H9 (cell line): ENCODE data around the gene SLPI. TPM values are rescaled to one million over a fixed set of nuclear protein-coding genes. Genes with fewer than 3 reads are reported as not detected.

Experiments used
- DNase-seq: peaks from one replicate; pipeline ENCODE4 v3.0.0-alpha.2; 2017
- H2AFZ ChIP-seq: one replicate; pipeline ENCODE4 v1.6.1; 2013; ENCODE audit warnings: mild to moderate bottlenecking, low read length, control low read depth, moderate library complexity
- H2AK5ac ChIP-seq: 2 replicates; pipeline ENCODE4 v1.6.1; 2013; ENCODE audit warnings: low read length, control low read depth, mixed read lengths; ENCODE audit not compliant: insufficient read length
- H2BK120ac ChIP-seq: one replicate; pipeline ENCODE4 v1.6.1; 2013; ENCODE audit warnings: low read depth, mild to moderate bottlenecking, low read length, control low read depth, inconsistent platforms; ENCODE audit not compliant: poor library complexity, severe bottlenecking
- H2BK12ac ChIP-seq: 2 replicates; pipeline ENCODE4 v1.6.1; 2013; ENCODE audit warnings: low read length, control low read depth, mixed read lengths, low read depth; ENCODE audit not compliant: insufficient read length
- H2BK15ac ChIP-seq: 2 replicates; pipeline ENCODE4 v1.6.1; 2013; ENCODE audit warnings: low read depth, low read length, control low read depth
- H2BK20ac ChIP-seq: one replicate; pipeline ENCODE4 v1.6.1; 2013; ENCODE audit warnings: low read depth, mild to moderate bottlenecking, low read length, control low read depth, inconsistent platforms; ENCODE audit not compliant: poor library complexity, severe bottlenecking
- H2BK5ac ChIP-seq: 2 replicates; pipeline ENCODE4 v1.6.1; 2013; ENCODE audit warnings: low read length, control low read depth, mixed read lengths; ENCODE audit not compliant: insufficient read length
- H3K14ac ChIP-seq: 2 replicates; pipeline ENCODE4 v1.6.1; 2013; ENCODE audit warnings: low read length, control low read depth; ENCODE audit not compliant: insufficient read depth
- H3K18ac ChIP-seq: 2 replicates; pipeline ENCODE4 v1.6.1; 2013; ENCODE audit warnings: low read depth, mild to moderate bottlenecking, mixed read lengths, low read length, control low read depth; ENCODE audit not compliant: insufficient read length
- H3K23ac ChIP-seq: 2 replicates; pipeline ENCODE4 v1.6.1; 2013; ENCODE audit warnings: low read length, control low read depth, mixed read lengths, low read depth; ENCODE audit not compliant: insufficient read length
- H3K23me2 ChIP-seq: 2 replicates; pipeline ENCODE4 v1.6.1; 2013; ENCODE audit warnings: low read depth, mild to moderate bottlenecking, mixed read lengths, low read length, control low read depth; ENCODE audit not compliant: insufficient read length, poor library complexity, severe bottlenecking
- H3K27ac ChIP-seq: 2 replicates; pipeline ENCODE4 v1.5.1; 2013; ENCODE audit warnings: low read length, control low read depth, mixed read lengths, low read depth; ENCODE audit not compliant: insufficient read length
- H3K27me3 ChIP-seq: 2 replicates; pipeline ENCODE4 v1.6.1; 2013; ENCODE audit warnings: low read length, control low read depth, inconsistent platforms; ENCODE audit not compliant: insufficient read depth
- H3K4ac ChIP-seq: 2 replicates; pipeline ENCODE4 v1.6.1; 2013; ENCODE audit warnings: low read depth, mild to moderate bottlenecking, control low read depth, inconsistent platforms, low read length, moderate library complexity
- H3K4me1 ChIP-seq: 2 replicates; pipeline ENCODE4 v1.6.1; 2013; ENCODE audit warnings: low read length, control low read depth, inconsistent platforms; ENCODE audit not compliant: insufficient read depth
- H3K4me2 ChIP-seq: 2 replicates; pipeline ENCODE4 v1.6.1; 2013; ENCODE audit warnings: low read length, control low read depth, mixed read lengths; ENCODE audit not compliant: insufficient read length, insufficient read depth
- H3K56ac ChIP-seq: 2 replicates; pipeline ENCODE4 v1.6.1; 2013; ENCODE audit warnings: low read depth, mild to moderate bottlenecking, mixed read lengths, low read length, control low read depth; ENCODE audit not compliant: insufficient read length
- H3K79me1 ChIP-seq: 2 replicates; pipeline ENCODE4 v1.6.1; 2013; ENCODE audit warnings: low read depth, mild to moderate bottlenecking, moderate library complexity, low read length, control low read depth, inconsistent platforms; ENCODE audit not compliant: insufficient read depth, poor library complexity, severe bottlenecking
- H3K79me2 ChIP-seq: 2 replicates; pipeline ENCODE4 v1.6.1; 2013; ENCODE audit warnings: low read length, control low read depth, inconsistent platforms; ENCODE audit not compliant: insufficient read depth
- H3K9ac ChIP-seq: 2 replicates; pipeline ENCODE4 v1.6.1; 2013; ENCODE audit warnings: low read length, control low read depth, mixed read lengths; ENCODE audit not compliant: insufficient read length; ENCODE audit errors: extremely low read depth
- H3K9me3 ChIP-seq: one replicate; pipeline ENCODE4 v1.6.1; 2013; ENCODE audit warnings: low read depth, low read length, inconsistent platforms; ENCODE audit not compliant: control insufficient read depth
- H3T11ph ChIP-seq: one replicate; pipeline ENCODE4 v1.6.1; 2013; ENCODE audit warnings: mild to moderate bottlenecking, low read length, control low read depth, inconsistent platforms
- H4K20me1 ChIP-seq: one replicate; pipeline ENCODE4 v1.6.1; 2013; ENCODE audit not compliant: control insufficient read depth, insufficient read length, insufficient read depth
- H4K5ac ChIP-seq: 2 replicates; pipeline ENCODE4 v1.6.1; 2013; ENCODE audit warnings: low read depth, mild to moderate bottlenecking, mixed read lengths, low read length, control low read depth; ENCODE audit not compliant: insufficient read length
- H4K8ac ChIP-seq: replicated peaks from 2 replicates; pipeline ENCODE4 v1.6.1; 2013; ENCODE audit warnings: low read length, control low read depth, mixed read lengths, low read depth; ENCODE audit not compliant: insufficient read length
- H4K91ac ChIP-seq: 2 replicates; pipeline ENCODE4 v1.6.1; 2013; ENCODE audit warnings: low read depth, mild to moderate bottlenecking, moderate library complexity, mixed read lengths, low read length, control low read depth; ENCODE audit not compliant: insufficient read length
- H3K27ac Mint-ChIP-seq, 3 experiments: 2 replicates in 2 of 3; 3 replicates in 1 of 3; pipeline ENCODE4 v1.8.0; 2020 to 2021; ENCODE audit warnings: mixed read lengths in 3 of 3, mild to moderate bottlenecking in 1 of 3, moderate library complexity in 1 of 3
- H3K27me3 Mint-ChIP-seq: 2 replicates; pipeline ENCODE4 v1.8.0; 2021; ENCODE audit warnings: low read depth, mild to moderate bottlenecking, moderate library complexity, mixed read lengths
- H3K36me3 Mint-ChIP-seq, 3 experiments: 2 replicates in 2 of 3; 3 replicates in 1 of 3; pipeline ENCODE4 v1.8.0; 2020 to 2021; ENCODE audit warnings: low read depth in 3 of 3, mixed read lengths in 3 of 3; ENCODE audit not compliant: insufficient read depth in 1 of 3
- H3K4me1 Mint-ChIP-seq, 2 experiments: 2 replicates each; pipeline ENCODE4 v1.8.0; 2020; ENCODE audit warnings: mixed read lengths in 2 of 2
- H3K4me3 Mint-ChIP-seq, 2 experiments: 2 replicates in 1 of 2; 3 replicates in 1 of 2; pipeline ENCODE4 v1.8.0; 2020 to 2021; ENCODE audit warnings: mild to moderate bottlenecking in 2 of 2, mixed read lengths in 2 of 2, moderate library complexity in 1 of 2
- H3K9me3 Mint-ChIP-seq, 2 experiments: 2 replicates in 1 of 2; 3 replicates in 1 of 2; pipeline ENCODE4 v1.8.0; 2020; ENCODE audit warnings: mild to moderate bottlenecking in 2 of 2, mixed read lengths in 2 of 2, moderate library complexity in 1 of 2
- WGBS: extraction: QIAGEN DNeasy Blood & Tissue Kit; methylation state at CpG from one replicate; pipeline ENCODE4 v1.1.7; 2013; ENCODE audit warnings: missing lambda C conversion rate, low lambda C conversion rate, mixed read lengths; ENCODE audit not compliant: insufficient read length; ENCODE audit errors: extremely low coverage; 5-methylcytosine and 5-hydroxymethylcytosine counted together
- total RNA-seq: library from RNA; stranded (reverse); gene quantifications from 2 replicates; pipeline ENCODE4 v1.2.1, GENCODE V29; 2021
- TF ChIP-seq, protein P1 (sequence below): fragments of 200-600 bp; sonication (generic); conservative IDR thresholded peaks from 3 replicates; pipeline ENCODE4 v1.8.0; 2021; ENCODE audit warnings: antibody characterized with exemption, mild to moderate bottlenecking

SLPI gene
- total RNA-seq, 1 experiment from 2014 or later, result not detected

- Histone ChIP-seq H3K9ac (no peak overlapping the region), H3K56ac (no peak overlapping the region), H4K5ac (no peak overlapping the region), H3K27me3 (peaks cover 5% of the 10 kb centered on the region; the same call in 1 of the 2 replicates), H2BK20ac (no peak overlapping the region), H4K20me1 (no peaks in the 10 kb centered on the region), H2AK5ac (no peak overlapping the region), H3K14ac (no peak overlapping the region), H3K79me1 (no peaks in the 10 kb centered on the region), H2BK120ac (no peak overlapping the region), H3K9me3 (no peaks in the 10 kb centered on the region), H4K8ac (no peak overlapping the region), H2BK12ac (no peak overlapping the region), H2BK5ac (no peak overlapping the region), H4K91ac (no peak overlapping the region), H3T11ph (no peak overlapping the region), H3K23me2 (peaks cover 6% of the 10 kb centered on the region), H2AFZ (no peak overlapping the region), H3K79me2 (no peaks in the 10 kb centered on the region), H3K4me2 (no peak overlapping the region), H3K23ac (no peak overlapping the region), H2BK15ac (no peak overlapping the region; the same call in 1 of the 2 replicates), H3K4ac (no peak overlapping the region), H3K18ac (no peak overlapping the region), H3K4me1 (peaks cover 2% of the 10 kb centered on the region; the same call in 1 of the 2 replicates), H3K27ac (no peak overlapping the region)
- DNase-seq, result no peak
- no CpG with 5 or more reads among the region's 4 CpGs for WGBS
- no peak overlapping the region for H3K27ac Mint-ChIP-seq
- H3K27me3 Mint-ChIP-seq, result peaks cover 41% of the 10 kb centered on the region
- no peaks in the 10 kb centered on the region; a peak in 1 of 5 replicates for H3K9me3 Mint-ChIP-seq
- H3K4me3 Mint-ChIP-seq, result no peak overlapping the region
- H3K4me1 Mint-ChIP-seq, result peaks cover 12 to 13% of the 10 kb centered on the region in 2 experiments
- TF ChIP-seq, protein P1, sequence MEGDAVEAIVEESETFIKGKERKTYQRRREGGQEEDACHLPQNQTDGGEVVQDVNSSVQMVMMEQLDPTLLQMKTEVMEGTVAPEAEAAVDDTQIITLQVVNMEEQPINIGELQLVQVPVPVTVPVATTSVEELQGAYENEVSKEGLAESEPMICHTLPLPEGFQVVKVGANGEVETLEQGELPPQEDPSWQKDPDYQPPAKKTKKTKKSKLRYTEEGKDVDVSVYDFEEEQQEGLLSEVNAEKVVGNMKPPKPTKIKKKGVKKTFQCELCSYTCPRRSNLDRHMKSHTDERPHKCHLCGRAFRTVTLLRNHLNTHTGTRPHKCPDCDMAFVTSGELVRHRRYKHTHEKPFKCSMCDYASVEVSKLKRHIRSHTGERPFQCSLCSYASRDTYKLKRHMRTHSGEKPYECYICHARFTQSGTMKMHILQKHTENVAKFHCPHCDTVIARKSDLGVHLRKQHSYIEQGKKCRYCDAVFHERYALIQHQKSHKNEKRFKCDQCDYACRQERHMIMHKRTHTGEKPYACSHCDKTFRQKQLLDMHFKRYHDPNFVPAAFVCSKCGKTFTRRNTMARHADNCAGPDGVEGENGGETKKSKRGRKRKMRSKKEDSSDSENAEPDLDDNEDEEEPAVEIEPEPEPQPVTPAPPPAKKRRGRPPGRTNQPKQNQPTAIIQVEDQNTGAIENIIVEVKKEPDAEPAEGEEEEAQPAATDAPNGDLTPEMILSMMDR, result no peak
- H3K36me3 Mint-ChIP-seq, result no peaks in the 10 kb centered on the region
Measured at GRCh38 chr20:45288376-45288775, 34.0 kb upstream of the SLPI start.
